Activated CD8-positive, alpha-beta T cell treated with anti-CD3 and anti-CD28 coated beads for 36 hours (primary cell): Measurements from ENCODE around the gene TRABD2A. TPM values are rescaled to one million over a fixed set of nuclear protein-coding genes. Genes with fewer than 3 reads are reported as not detected.

Experiments used
- ATAC-seq: fragments of 200-7000 bp; cut with Tn5 transposase; one replicate; pipeline ENCODE4 v1.10.0; 2021; ENCODE audit warnings: mild to moderate bottlenecking, moderate library complexity
- CTCF ChIA-PET: fragments of 350-600 bp; sonication (Branson Sonifier 250); formaldehyde crosslinking; loops from one replicate; lab custom pipeline; 2021; ENCODE audit warnings: antibody characterized with exemption; lab: Charles Lee
- POLR2A ChIA-PET: fragments of 350-600 bp; sonication (Branson Sonifier 250); formaldehyde crosslinking; loops from one replicate; lab custom pipeline; 2021; ENCODE audit warnings: antibody characterized with exemption; lab: Charles Lee
- DNase-seq: peaks from one replicate; pipeline ENCODE4 v3.0.0-alpha.2; 2020
- H3K27ac Mint-ChIP-seq: one replicate; pipeline ENCODE4 v1.8.0; 2021; ENCODE audit warnings: mild to moderate bottlenecking, mixed read lengths
- H3K27me3 Mint-ChIP-seq: one replicate; pipeline ENCODE4 v1.8.0; 2021; ENCODE audit warnings: mixed read lengths
- H3K36me3 Mint-ChIP-seq: one replicate; pipeline ENCODE4 v1.8.0; 2021; ENCODE audit warnings: low read depth, mixed read lengths
- H3K4me1 Mint-ChIP-seq: one replicate; pipeline ENCODE4 v1.8.0; 2021; ENCODE audit warnings: low read depth, mixed read lengths
- H3K4me3 Mint-ChIP-seq: one replicate; pipeline ENCODE4 v1.8.0; 2021; ENCODE audit warnings: mild to moderate bottlenecking, moderate library complexity, mixed read lengths
- H3K9me3 Mint-ChIP-seq: one replicate; pipeline ENCODE4 v1.8.0; 2021; ENCODE audit warnings: mixed read lengths
- CTCF ChIP-seq: fragments of 200-600 bp; IDR thresholded peaks from one replicate; pipeline ENCODE4 v1.8.0; 2022; ENCODE audit warnings: antibody characterized with exemption, mild to moderate bottlenecking
- intact Hi-C: fragments of 100-400 bp; cut with micrococcal nuclease; formaldehyde crosslinking; loops from one replicate; pipeline ENCODE4 v1.10.0; 2022
- total RNA-seq, 2 experiments: library from RNA; stranded (reverse); gene quantifications; one replicate each; pipeline ENCODE4 v1.2.3, GENCODE V29; 2021

Gene TRABD2A
- total RNA-seq, 2 experiments from 2014 or later: 56.3 to 56.4 TPM

- POLR2A ChIA-PET: interaction anchor here (0.7 to 1.8 kb wide), 4 partner anchors 10 to 546 kb away, joined by 3 to 9 read pairs (median 3); no protein-coding TSS in a partner anchor
- H3K4me3 Mint-ChIP-seq: peak overlapping the region; percentile 36
- DNase-seq: peak; percentile 62
- no peak for TF ChIP-seq CTCF
- H3K9me3 Mint-ChIP-seq: peaks cover 18% of the 10 kb centered on the region
- H3K4me1 Mint-ChIP-seq: peaks cover 68% of the 10 kb centered on the region
- CTCF ChIA-PET: interaction anchor here (0.7 to 2.3 kb wide), 5 partner anchors 13 to 143 kb away, joined by 3 to 8 read pairs (median 4); no protein-coding TSS in a partner anchor
- intact Hi-C loops: loop anchor here (1.0 to 10.0 kb wide), 2 partner anchors 34 to 62 kb away; no protein-coding TSS in a partner anchor
- no peaks in the 10 kb centered on the region for H3K27me3 Mint-ChIP-seq
- peak; percentile 76 for ATAC-seq
- H3K27ac Mint-ChIP-seq: peak overlapping the region; percentile 90
- peaks cover 9% of the 10 kb centered on the region for H3K36me3 Mint-ChIP-seq
Measured at GRCh38 chr2:84782717-84783442, 98.0 kb downstream of the TRABD2A start.

GRCh38 chr2:84781942-84782716 lies 98.8 kb downstream of the TRABD2A start:
- peak overlapping the region; percentile 36 for H3K4me3 Mint-ChIP-seq
- H3K36me3 Mint-ChIP-seq: peaks cover 9% of the 10 kb centered on the region
- intact Hi-C loops: loop anchor here (1.0 to 10.0 kb wide), 2 partner anchors 35 to 63 kb away; no protein-coding TSS in a partner anchor
- peak overlapping the region; percentile 90 for H3K27ac Mint-ChIP-seq
- DNase-seq: peak; percentile 85
- CTCF ChIA-PET: interaction anchor here (1.0 to 2.3 kb wide), 5 partner anchors 41 to 144 kb away, joined by 3 to 8 read pairs (median 4); no protein-coding TSS in a partner anchor
- peak; percentile 90 for ATAC-seq
- POLR2A ChIA-PET: interaction anchor here (1.1 to 2.2 kb wide), 3 partner anchors 11 to 94 kb away, joined by 3 to 9 read pairs (median 8); no protein-coding TSS in a partner anchor
- no peaks in the 10 kb centered on the region for H3K27me3 Mint-ChIP-seq
- no peak for TF ChIP-seq CTCF
- peaks cover 21% of the 10 kb centered on the region for H3K9me3 Mint-ChIP-seq
- peaks cover 68% of the 10 kb centered on the region for H3K4me1 Mint-ChIP-seq

GRCh38 chr2:84779781-84780180 lies 101.1 kb downstream of the TRABD2A start:
- Mint-ChIP-seq H3K36me3 (peaks cover 12% of the 10 kb centered on the region), H3K27ac (peak overlapping the region; percentile 50)
- TF ChIP-seq CTCF: no peak

GRCh38 chr2:84778911-84779690 lies 101.8 kb downstream of the TRABD2A start:
- ATAC-seq: no peak
- H3K9me3 Mint-ChIP-seq: peaks cover 40% of the 10 kb centered on the region
- ChIA-PET CTCF (interaction anchor here (0.8 to 1.8 kb wide), 3 partner anchors 38 to 146 kb away, joined by 3 to 5 read pairs (median 3); no protein-coding TSS in a partner anchor), POLR2A (interaction anchor here (1.3 kb wide), 1 partner anchor 9 kb away, joined by 6 read pairs; no protein-coding TSS in a partner anchor)
- peaks cover 55% of the 10 kb centered on the region for H3K4me1 Mint-ChIP-seq
- no peak for TF ChIP-seq CTCF
- peak overlapping the region; percentile 50 for H3K27ac Mint-ChIP-seq
- H3K27me3 Mint-ChIP-seq: no peaks in the 10 kb centered on the region
- peaks cover 13% of the 10 kb centered on the region for H3K36me3 Mint-ChIP-seq
- H3K4me3 Mint-ChIP-seq: no peak overlapping the region
- no peak for DNase-seq
- intact Hi-C loops: no loop called here

More at GRCh38 chr2:84779781-84780180, 101.1 kb downstream of the TRABD2A start:
- DNase-seq: no peak
- POLR2A ChIA-PET: interaction anchor here (1.3 to 2.2 kb wide), 2 partner anchors 10 to 95 kb away, joined by 6 to 8 read pairs; no protein-coding TSS in a partner anchor
- Mint-ChIP-seq H3K4me1 (peaks cover 62% of the 10 kb centered on the region), H3K27me3 (no peaks in the 10 kb centered on the region), H3K9me3 (peaks cover 38% of the 10 kb centered on the region), H3K4me3 (no peak overlapping the region)
- intact Hi-C loops: loop anchor here (10.0 kb wide), 1 partner anchor 65 kb away; no protein-coding TSS in a partner anchor
- peak; percentile 17 for ATAC-seq
- CTCF ChIA-PET: interaction anchor here (0.8 to 1.8 kb wide), 4 partner anchors 39 to 146 kb away, joined by 3 to 5 read pairs (median 4); partner anchors contain the start of gene TRABD2A
